Heart left ventricle (tissue), 16 donors: ENCODE measurements around the gene PRSS50. TPM values are rescaled to one million over a fixed set of nuclear protein-coding genes. Genes with fewer than 3 reads are reported as not detected.

Source experiments
- ATAC-seq, 4 donors: fragments of 200-7000 bp; cut with Tn5 transposase; one replicate each; pipeline ENCODE4 v1.9.1; 2020 to 2022; ENCODE audit warnings: moderate library complexity in 4 of 4, mild to moderate bottlenecking in 3 of 4, moderate number of reproducible peaks in 1 of 4
- DNase-seq, 5 donors: peaks; one replicate each; pipeline ENCODE4 v3.0.0-alpha.2; 2020
- H3K27ac ChIP-seq, 12 donors: fragments of 200-600 bp; sonication (generic) in 4 of 12; one replicate each; pipeline versions ENCODE4 v1.5.0 to v1.8.0; 2016 to 2022; ENCODE audit warnings: mild to moderate bottlenecking in 2 of 12
- H3K27me3 ChIP-seq, 9 donors: fragments of 200-600 bp; sonication (generic) in 2 of 9; one replicate each; pipeline versions ENCODE4 v1.5.1 to v1.8.0; 2016 to 2022; ENCODE audit warnings: mild to moderate bottlenecking in 3 of 9
- H3K36me3 ChIP-seq, 9 donors: fragments of 200-600 bp; sonication (generic) in 2 of 9; one replicate each; pipeline versions ENCODE4 v1.5.0 to v1.8.0; 2018 to 2022; ENCODE audit warnings: mild to moderate bottlenecking in 2 of 9
- H3K4me1 ChIP-seq, 12 donors: fragments of 200-600 bp; sonication (generic) in 4 of 12; one replicate each; pipeline versions ENCODE4 v1.5.0 to v1.8.0; 2016 to 2022; ENCODE audit warnings: mild to moderate bottlenecking in 3 of 12
- H3K4me3 ChIP-seq, 12 donors: fragments of 200-600 bp; sonication (generic) in 4 of 12; one replicate each; pipeline versions ENCODE4 v1.5.0 to v1.8.0; 2017 to 2022; ENCODE audit warnings: mild to moderate bottlenecking in 9 of 12, moderate library complexity in 4 of 12
- H3K9me3 ChIP-seq, 12 donors: fragments of 200-600 bp; sonication (generic) in 4 of 12; one replicate each; pipeline versions ENCODE4 v1.5.0 to v1.8.0; 2016 to 2022; ENCODE audit warnings: mild to moderate bottlenecking in 1 of 12
- POLR2A ChIP-seq, 2 donors: fragments of 450-650 bp; IDR thresholded peaks; one replicate each; pipeline ENCODE4 v1.6.1; 2017; ENCODE audit warnings: antibody characterized with exemption in 2 of 2, mild to moderate bottlenecking in 2 of 2, moderate library complexity in 2 of 2
- WGBS, 4 donors: extraction: QIAGEN DNeasy Blood & Tissue Kit in 2 of 4; methylation state at CpG; one replicate each; pipeline versions ENCODE4 v1.1.5 to v1.1.7; 2013 to 2018; 5-methylcytosine and 5-hydroxymethylcytosine counted together
- intact Hi-C, 10 donors: fragments of 100-400 bp; cut with DNase I; formaldehyde crosslinking; loops; one replicate each; pipeline versions ENCODE4 v1.11.1 to v1.14.2; 2022
- polyA plus RNA-seq, 2 donors: library from polyadenylated mRNA; stranded (reverse); fragments of 200-250 nt; gene quantifications; one replicate each; pipeline ENCODE4 v1.2.3, GENCODE V29; 2013
- total RNA-seq, 9 donors: library from RNA; depleted of rRNA in 2 of 9; stranded (reverse); fragments of >200 nt in 2 of 9; fragmentation: NEBNext Ultra II Directional in 3 of 9; extraction: Animal tissue kit (Norgen Biotek cat#: 25700) in 3 of 9; gene quantifications; one replicate each; pipeline versions ENCODE4 v1.1.0 to v1.2.4, GENCODE V29; 2016 to 2023
- TF ChIP-seq, protein P1 (sequence below), 12 donors: fragments of 200-600 bp; sonication (generic) in 4 of 12; IDR thresholded peaks; one replicate each; pipeline versions ENCODE4 v1.5.0 to v1.8.0; 2018 to 2022; ENCODE audit warnings: antibody characterized with exemption in 12 of 12, mild to moderate bottlenecking in 5 of 12
- donor health status: ischemic (EF 13 %, LVEDD 7.1; RV severe dilation, severe dysfunction).
- donor health status: healthy with polysubstance abuse.
- donor health status: DM: no; HTN: yes; CAD: no.
- donor health status: DM: no; HTN: no; CAD: no.
- donor health status: ischemic (EF 25% LVEDD 6.9; RV normal size, moderate dysfunction).
- donor health status: ischemic (EF 25% LVEDD 5.7; RV mildly dilated, moderate dysfunction).
- donor health status: healthy.
- donor health status: DM: yes; HTN: yes; CAD: no.
- donor health status: ischemic (EF 35%, LVEDD 5.7; RV mildly dilated, moderate dysfunction).
- donor health status: nonischemic (EF 11% LVEDD 7.7; RV severe dilation, severe dysfunction).
- donor health status: DM: yes; HTN: yes; CAD: no.
- donor health status: PGD.
- donor health status: ischemic (EF 29% LVEDD 5.4; RV normal size, mild dysfunction).
- donor health status: nonischemic (EF 23%, LVEDD 6.1; RV moderate dilation, normal function).

Gene PRSS50
- total and polyA plus RNA-seq, 11 donors: 0.06 to 0.65 (median 0.35) TPM; not detected in 2

DNA sequence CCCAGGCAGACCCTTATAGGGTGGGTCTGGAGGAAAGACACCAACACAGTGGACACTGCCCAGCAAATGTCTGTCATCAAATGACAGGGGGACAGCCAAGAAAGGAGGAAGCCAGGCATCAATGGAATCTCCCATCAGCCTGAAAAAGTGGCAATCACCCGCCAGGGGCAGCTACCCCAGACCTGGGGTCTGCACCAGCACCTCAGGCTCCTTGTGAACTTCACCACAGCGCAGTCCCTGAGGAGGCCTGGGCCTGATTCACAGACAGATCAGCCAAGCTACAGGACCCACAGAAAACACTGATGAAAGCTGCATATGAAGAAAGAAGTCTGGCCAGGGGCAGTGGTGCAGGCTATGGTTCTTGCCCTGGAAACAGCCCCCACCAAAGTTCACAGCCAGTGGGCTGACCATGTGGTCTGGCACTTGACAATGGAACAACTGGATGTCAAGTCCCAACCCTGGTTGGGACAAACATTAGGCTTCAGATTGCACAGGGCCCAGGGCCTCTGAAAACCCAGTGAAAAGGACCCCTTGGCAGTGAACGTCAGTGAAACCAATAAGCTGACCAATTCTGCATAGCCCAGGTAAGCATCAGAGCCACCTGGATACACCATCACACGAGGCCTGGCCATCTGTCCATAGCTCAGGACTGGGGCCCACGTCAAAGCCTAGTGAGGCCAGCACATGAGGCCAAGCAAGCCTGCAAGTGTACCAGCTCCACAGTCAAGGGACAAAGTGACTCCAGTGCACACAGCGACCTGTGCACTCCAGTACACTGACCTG, 53.3 kb downstream of the PRSS50 start:
- no peaks in the 10 kb centered on the region for H3K27me3 ChIP-seq
- WGBS, 4 donors: 73 to 83% (median 77%) methylated on average over 6 of the region's 6 CpGs
- H3K27ac ChIP-seq: peak overlapping the region; percentile 47 to 93 (median 79)
- peak in 1 of 5 donors; percentile 5 for DNase-seq
- no peaks in the 10 kb centered on the region for H3K9me3 ChIP-seq
- no peaks in the 10 kb centered on the region for H3K36me3 ChIP-seq
- TF ChIP-seq, protein P1, sequence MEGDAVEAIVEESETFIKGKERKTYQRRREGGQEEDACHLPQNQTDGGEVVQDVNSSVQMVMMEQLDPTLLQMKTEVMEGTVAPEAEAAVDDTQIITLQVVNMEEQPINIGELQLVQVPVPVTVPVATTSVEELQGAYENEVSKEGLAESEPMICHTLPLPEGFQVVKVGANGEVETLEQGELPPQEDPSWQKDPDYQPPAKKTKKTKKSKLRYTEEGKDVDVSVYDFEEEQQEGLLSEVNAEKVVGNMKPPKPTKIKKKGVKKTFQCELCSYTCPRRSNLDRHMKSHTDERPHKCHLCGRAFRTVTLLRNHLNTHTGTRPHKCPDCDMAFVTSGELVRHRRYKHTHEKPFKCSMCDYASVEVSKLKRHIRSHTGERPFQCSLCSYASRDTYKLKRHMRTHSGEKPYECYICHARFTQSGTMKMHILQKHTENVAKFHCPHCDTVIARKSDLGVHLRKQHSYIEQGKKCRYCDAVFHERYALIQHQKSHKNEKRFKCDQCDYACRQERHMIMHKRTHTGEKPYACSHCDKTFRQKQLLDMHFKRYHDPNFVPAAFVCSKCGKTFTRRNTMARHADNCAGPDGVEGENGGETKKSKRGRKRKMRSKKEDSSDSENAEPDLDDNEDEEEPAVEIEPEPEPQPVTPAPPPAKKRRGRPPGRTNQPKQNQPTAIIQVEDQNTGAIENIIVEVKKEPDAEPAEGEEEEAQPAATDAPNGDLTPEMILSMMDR (IDR thresholded peaks at IDR 0.05): no peak
- TF ChIP-seq POLR2A (IDR thresholded peaks at IDR 0.05): no peak
- intact Hi-C loops: loop anchor here in 2 of 10 donors (2.0 to 10.0 kb wide), 3 partner anchors 32 to 228 kb away; partner anchors contain the start of gene LRRC2 (in 1 of the 2)
- H3K4me3 ChIP-seq: no peak overlapping the region
- ATAC-seq: peak in 1 of 4 donors; percentile 56
- H3K4me1 ChIP-seq: peaks cover 0 to 85% (median 44%) of the 10 kb centered on the region in 12 donors

DNA sequence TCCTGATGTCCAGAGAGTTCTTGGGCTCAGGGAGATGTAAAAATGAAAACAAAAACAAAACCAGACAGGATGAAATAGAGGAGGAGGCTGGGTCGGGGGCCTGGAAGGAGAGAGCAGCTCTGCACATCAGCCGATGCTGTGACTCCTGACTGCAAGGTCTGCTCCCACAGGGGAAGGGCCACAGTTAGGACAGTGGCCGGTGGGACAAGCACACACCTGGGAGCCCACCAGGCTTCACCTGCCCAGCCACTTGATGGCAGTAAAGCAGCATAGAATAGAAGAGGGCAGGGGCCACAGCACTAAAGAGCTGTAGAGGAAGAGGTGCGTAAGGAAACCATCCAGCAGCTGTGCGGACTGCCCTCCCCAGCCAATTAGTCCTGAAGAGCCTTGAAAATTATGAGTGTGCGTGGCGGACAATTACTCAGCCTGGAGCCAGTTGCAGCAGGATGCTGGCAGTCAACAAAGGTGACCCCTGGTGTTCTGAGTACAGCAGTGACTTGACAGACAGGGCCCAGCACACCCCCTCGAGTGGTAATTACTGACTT, 54.0 kb downstream of the PRSS50 start:
- peaks cover 0 to 83% (median 44%) of the 10 kb centered on the region in 12 donors for H3K4me1 ChIP-seq
- no peaks in the 10 kb centered on the region for H3K36me3 ChIP-seq
- DNase-seq (peak in 4 of 5 donors; percentile 17 to 64 (median 40)), ATAC-seq (peak; percentile 7 to 45 (median 17))
- WGBS, 4 donors: 37 to 52% (median 44%) methylated on average over 8 of the region's 8 CpGs
- TF ChIP-seq, protein P1 (IDR thresholded peaks at IDR 0.05): peak in 11 of 12 donors; percentile 25 to 57 (median 38)
- no peak for TF ChIP-seq POLR2A (IDR thresholded peaks at IDR 0.05)
- no peaks in the 10 kb centered on the region for H3K9me3 ChIP-seq
- no peaks in the 10 kb centered on the region for H3K27me3 ChIP-seq
- peak overlapping the region; percentile 47 to 93 (median 79) for H3K27ac ChIP-seq
- intact Hi-C loops: loop anchor here in 2 of 10 donors (2.0 to 10.0 kb wide), 3 partner anchors 33 to 229 kb away; partner anchors contain the start of gene LRRC2 (in 1 of the 2)
- no peak overlapping the region for H3K4me3 ChIP-seq

DNA sequence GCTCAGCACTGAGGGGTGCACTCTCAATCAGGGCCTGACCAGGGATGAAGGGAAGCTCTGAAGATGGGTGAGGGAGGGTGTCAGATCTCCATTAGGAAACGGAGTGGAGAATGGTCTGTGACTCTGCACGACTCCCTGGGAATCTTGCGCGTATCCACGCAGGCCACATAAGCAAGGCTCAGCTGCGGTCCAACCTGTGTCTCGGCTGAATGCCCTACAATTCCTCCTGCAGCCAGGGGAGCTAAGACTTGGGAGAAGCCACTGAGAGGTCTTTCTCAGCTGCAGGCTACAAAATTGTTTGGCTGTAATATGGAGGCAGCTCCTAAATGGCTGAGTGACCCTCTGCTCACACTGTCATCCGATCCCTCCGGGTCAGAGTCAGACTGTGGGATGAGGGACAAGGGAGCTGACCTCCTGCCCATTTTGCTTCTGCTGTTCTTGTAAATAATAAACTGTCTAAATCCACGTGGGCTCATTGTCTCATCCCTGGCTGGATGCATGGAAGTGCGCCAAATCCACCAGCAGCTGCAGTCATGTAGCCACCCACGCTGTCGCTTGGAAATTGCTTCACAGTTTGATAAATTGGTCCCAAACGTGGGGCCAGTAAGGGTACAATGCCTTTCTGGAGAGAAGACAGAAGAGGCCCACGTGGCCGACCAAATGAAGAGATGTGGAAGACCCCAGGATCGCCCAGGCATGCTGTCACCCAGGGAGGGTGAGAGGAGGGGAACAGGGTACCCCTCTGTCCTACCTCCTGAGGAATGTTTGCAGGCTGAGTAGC, 54.7 kb downstream of the PRSS50 start:
- Histone ChIP-seq H3K4me3 (no peak overlapping the region), H3K27me3 (no peaks in the 10 kb centered on the region), H3K9me3 (no peaks in the 10 kb centered on the region), H3K27ac (peak overlapping the region in 8 of 12 donors; percentile 47 to 93 (median 85)), H3K4me1 (peaks cover 0 to 76% (median 44%) of the 10 kb centered on the region in 12 donors), H3K36me3 (no peaks in the 10 kb centered on the region)
- no peak for TF ChIP-seq POLR2A (IDR thresholded peaks at IDR 0.05)
- TF ChIP-seq, protein P1 (IDR thresholded peaks at IDR 0.05): no peak
- intact Hi-C loops: loop anchor here in 1 of 10 donors (5.0 to 10.0 kb wide), 2 partner anchors 98 to 229 kb away; partner anchors contain the start of gene LRRC2
- no peak for ATAC-seq
- 51 to 77% (median 63%) methylated on average over 17 of the region's 17 CpGs for WGBS, 4 donors
- peak in 2 of 5 donors; percentile 31 to 32 for DNase-seq

Other genes starting within 250 kb of the PRSS50 start
- gene RTP3, start 219.9 kb downstream of the PRSS50 start, total RNA-seq: not detected
- not detected for gene RTP3, start 219.9 kb downstream of the PRSS50 start, polyA plus RNA-seq
- gene LRRC2, start 151.6 kb downstream of the PRSS50 start, total RNA-seq: 100 to 1,000 TPM in 4 of 9 donors, 10 to 100 TPM in 5; 74.4 to 147 (median 97.3) TPM
- 10 to 100 TPM; 20.7 to 54.6 TPM for gene LRRC2, start 151.6 kb downstream of the PRSS50 start, polyA plus RNA-seq
- not detected for gene FAM240A, start 105.3 kb downstream of the PRSS50 start, total RNA-seq
- not detected for gene FAM240A, start 105.3 kb downstream of the PRSS50 start, polyA plus RNA-seq
- gene ALS2CL, start 24.2 kb downstream of the PRSS50 start, total RNA-seq: 10 to 100 TPM; 11.8 to 40.7 (median 25.4) TPM
- 10 to 100 TPM; 12.4 to 37.1 TPM for gene ALS2CL, start 24.2 kb downstream of the PRSS50 start, polyA plus RNA-seq
- gene TMIE, start 16.5 kb downstream of the PRSS50 start, total RNA-seq: under 1 TPM in 8 of 9 donors, not detected in 1; 0.47 to 0.95 (median 0.61) TPM
- gene TMIE, start 16.5 kb downstream of the PRSS50 start, polyA plus RNA-seq: under 1 TPM; 0.46 to 0.69 TPM
- gene MYL3, start 145.6 kb upstream of the PRSS50 start, total RNA-seq: over 10,000 TPM in 1 of 9 donors, 1,000 to 10,000 TPM in 8; 4,961 to 10,676 (median 6,839) TPM
- gene MYL3, start 145.6 kb upstream of the PRSS50 start, polyA plus RNA-seq: over 10,000 TPM in 1 of 2 donors, 1,000 to 10,000 TPM in 1; 5,594 to 12,544 TPM
- gene PTH1R, start 159.9 kb upstream of the PRSS50 start, total RNA-seq: 10 to 100 TPM in 2 of 9 donors, 1 to 10 TPM in 7; 2.1 to 15.6 (median 6.0) TPM
- gene PTH1R, start 159.9 kb upstream of the PRSS50 start, polyA plus RNA-seq: 10 to 100 TPM in 1 of 2 donors, 1 to 10 TPM in 1; 6.5 to 23.4 TPM